Small intestine (tissue), 7 donors: ENCODE measurements around the gene PRRT1. TPM values are rescaled to one million over a fixed set of nuclear protein-coding genes. Genes with fewer than 3 reads are reported as not detected.

Experiments used
- DNase-seq, 2 donors: peaks; one replicate each; pipeline versions ENCODE4 v3.0.0 to v3.0.0-alpha.2; 2013
- FAIRE-seq: peaks from 2 replicates; lab custom pipeline; 2012; peaks lifted over from hg19 to GRCh38; lab: Jason Lieb, UNC
- H3K27ac ChIP-seq, 3 donors: one replicate each; pipeline ENCODE4 v1.5.1; 2013; ENCODE audit warnings: low read length in 2 of 3, mild to moderate bottlenecking in 2 of 3, control low read depth in 1 of 3, inconsistent platforms in 1 of 3, low read depth in 1 of 3, moderate library complexity in 1 of 3
- H3K27me3 ChIP-seq, 3 donors: one replicate each; pipeline ENCODE4 v1.6.1; 2013; ENCODE audit warnings: low read length in 3 of 3, inconsistent platforms in 1 of 3; ENCODE audit not compliant: control insufficient read depth in 3 of 3, insufficient read depth in 3 of 3
- H3K36me3 ChIP-seq, 3 donors: one replicate each; pipeline ENCODE4 v1.6.1; 2013; ENCODE audit warnings: low read length in 3 of 3, inconsistent platforms in 1 of 3, low read depth in 1 of 3, mild to moderate bottlenecking in 1 of 3, moderate library complexity in 1 of 3; ENCODE audit not compliant: control insufficient read depth in 3 of 3, insufficient read depth in 2 of 3
- H3K4me1 ChIP-seq, 3 donors: one replicate each; pipeline ENCODE4 v1.6.1; 2013; ENCODE audit warnings: low read length in 2 of 3, inconsistent platforms in 1 of 3, low read depth in 1 of 3, mild to moderate bottlenecking in 1 of 3, moderate library complexity in 1 of 3; ENCODE audit not compliant: control insufficient read depth in 3 of 3, insufficient read depth in 2 of 3
- H3K4me3 ChIP-seq, 3 donors: one replicate each; pipeline ENCODE4 v1.5.1; 2013; ENCODE audit warnings: low read length in 3 of 3, control low read depth in 1 of 3, inconsistent platforms in 1 of 3, low read depth in 1 of 3, mild to moderate bottlenecking in 1 of 3, moderate library complexity in 1 of 3
- H3K9me3 ChIP-seq, 2 donors: one replicate each; pipeline ENCODE4 v1.6.1; 2013; ENCODE audit warnings: low read depth in 1 of 2, low read length in 1 of 2; ENCODE audit not compliant: control insufficient read depth in 2 of 2, insufficient read depth in 1 of 2
- WGBS, 3 donors: extraction: QIAGEN DNeasy Blood & Tissue Kit; methylation state at CpG; one replicate each; pipeline ENCODE4 v1.1.7; 2013; 5-methylcytosine and 5-hydroxymethylcytosine counted together
- polyA plus RNA-seq, 4 donors: library from polyadenylated mRNA; stranded (reverse) in 3 of 4; unstranded in 1 of 4; fragments of 200-250 nt in 3 of 4; fragments of 120-200 nt in 1 of 4; gene quantifications; one replicate each; pipeline versions ENCODE4 v1.2.1 to v1.2.3, GENCODE V29; 2013
- donor health status: healthy with polysubstance abuse.
- donor health status: control.
- donor health status: control.
- donor health status: Bipolar disorder and iron deficiency.
- donor health status: healthy.

The PRRT1 gene
- polyA plus RNA-seq, 4 donors, result 1.4 to 4.7 (median 4.6) TPM; not detected in 1

DNA sequence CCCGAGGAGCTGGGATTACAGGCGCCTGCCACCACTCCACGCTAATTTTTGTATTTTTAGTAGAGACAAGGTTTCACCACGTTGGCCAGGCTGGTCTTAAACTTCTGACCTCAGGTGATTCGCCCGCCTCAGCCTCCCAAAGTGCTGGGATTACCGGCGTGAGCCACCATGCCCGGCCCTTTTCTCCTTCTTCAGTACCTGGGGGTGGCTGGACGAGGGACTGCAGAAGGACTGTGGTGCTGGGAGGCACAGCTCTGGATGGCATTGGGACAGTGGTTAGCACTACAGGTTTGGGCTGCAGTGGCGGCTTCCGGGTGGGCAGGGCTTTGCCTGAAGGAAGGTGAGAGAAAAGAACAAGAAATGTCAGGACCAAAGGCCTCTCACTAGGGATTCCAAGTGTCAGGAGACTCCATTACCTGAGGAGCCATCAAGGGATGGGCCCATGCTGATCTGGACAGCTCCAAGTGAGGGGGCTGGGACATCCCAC is 31.1 kb downstream of the PRRT1 start:
- WGBS, 3 donors, result 89 to 95% (median 92%) methylated on average over 11 to 12 of the region's 12 CpGs
- H3K36me3 ChIP-seq, result peaks cover 15 to 89% (median 20%) of the 10 kb centered on the region in 3 donors
- no peaks in the 10 kb centered on the region for H3K27me3 ChIP-seq
- H3K4me1 ChIP-seq, result peaks cover 0 to 6% (median 0%) of the 10 kb centered on the region in 3 donors
- DNase-seq (no peak), FAIRE-seq (no peak)
- H3K4me3 ChIP-seq, result no peak overlapping the region
- H3K27ac ChIP-seq, result no peak overlapping the region
- no peaks in the 10 kb centered on the region for H3K9me3 ChIP-seq

DNA sequence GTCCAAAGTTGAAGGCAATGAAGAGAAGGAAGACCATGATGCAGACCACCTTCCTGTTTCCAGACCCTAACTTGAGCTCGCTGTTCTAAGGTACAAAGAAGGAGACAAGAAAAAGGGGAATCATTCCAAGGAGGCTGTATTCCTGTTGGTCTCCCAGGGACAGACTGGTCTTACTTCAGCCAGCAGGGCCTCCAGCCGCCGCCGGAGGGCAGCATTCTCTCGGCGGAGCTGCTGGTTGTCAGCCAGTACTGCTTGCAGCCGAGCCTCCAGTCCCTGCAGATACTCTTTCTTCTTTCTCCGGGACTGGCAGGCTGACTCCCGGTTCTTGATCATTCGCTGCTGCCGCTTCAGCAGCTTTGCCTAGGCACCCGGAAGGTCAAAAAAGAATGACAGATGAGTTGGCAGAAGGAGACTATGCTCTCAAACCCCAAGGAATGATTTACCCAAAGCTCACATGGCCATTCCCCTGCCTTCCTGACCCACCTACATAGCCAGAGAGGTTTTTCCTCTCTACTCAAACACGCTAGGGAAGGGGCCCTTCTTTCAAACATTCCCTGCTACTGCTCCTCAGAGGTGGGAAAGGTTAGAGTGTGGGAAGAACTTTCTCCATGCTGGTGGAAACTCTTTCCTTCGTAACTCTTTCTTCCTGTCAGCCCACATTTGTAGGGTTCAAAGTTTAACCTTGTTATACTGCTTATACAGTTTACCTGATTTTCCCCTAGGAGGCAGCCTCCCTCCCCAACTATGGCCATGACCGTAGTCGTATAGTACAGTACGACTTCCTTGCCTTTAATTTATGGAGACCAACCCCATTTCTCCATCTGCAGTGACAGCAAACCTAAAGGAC is 32.7 kb downstream of the PRRT1 start:
- peak overlapping the region; percentile 50 to 82 (median 80) for H3K27ac ChIP-seq
- peaks cover 0 to 7% (median 0%) of the 10 kb centered on the region in 3 donors for H3K4me1 ChIP-seq
- DNase-seq (peak; percentile 83 to 93), FAIRE-seq (no peak)
- no peaks in the 10 kb centered on the region for H3K27me3 ChIP-seq
- 6 to 16% (median 16%) methylated on average over 17 of the region's 17 CpGs for WGBS, 3 donors
- H3K9me3 ChIP-seq, result no peaks in the 10 kb centered on the region
- H3K36me3 ChIP-seq, result peaks cover 12 to 86% (median 21%) of the 10 kb centered on the region in 3 donors
- peak overlapping the region in 2 of 3 donors; percentile 8 to 22 for H3K4me3 ChIP-seq

DNA sequence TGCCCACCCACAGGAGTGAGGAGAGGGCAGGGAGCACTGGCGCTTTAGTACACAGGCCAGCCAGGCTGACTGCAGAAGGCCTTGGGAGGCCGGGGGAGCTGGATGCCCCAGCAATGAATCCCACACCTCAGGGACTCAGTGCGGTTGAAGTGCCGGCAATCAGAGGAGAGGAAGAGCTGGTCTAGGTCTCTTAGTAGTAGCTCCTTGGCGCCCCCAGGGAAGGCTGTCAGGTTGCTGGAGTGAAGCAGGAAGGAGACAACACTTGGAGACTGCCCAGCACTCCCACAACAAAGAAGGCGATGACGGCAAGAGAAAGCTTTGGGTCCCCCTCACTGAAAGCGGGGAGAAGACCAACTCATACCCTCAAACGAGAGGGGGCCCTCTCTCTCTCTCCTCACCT is 34.3 kb downstream of the PRRT1 start:
- peaks cover 12 to 79% (median 21%) of the 10 kb centered on the region in 3 donors for H3K36me3 ChIP-seq
- no peak for FAIRE-seq
- no peak overlapping the region for H3K4me3 ChIP-seq
- DNase-seq, result no peak
- peaks cover 0 to 14% (median 0%) of the 10 kb centered on the region in 3 donors for H3K4me1 ChIP-seq
- no peak overlapping the region for H3K27ac ChIP-seq
- no peaks in the 10 kb centered on the region for H3K9me3 ChIP-seq
- no peaks in the 10 kb centered on the region for H3K27me3 ChIP-seq
- WGBS, 3 donors, result 90 to 98% (median 91%) methylated on average over 9 of the region's 9 CpGs

DNA sequence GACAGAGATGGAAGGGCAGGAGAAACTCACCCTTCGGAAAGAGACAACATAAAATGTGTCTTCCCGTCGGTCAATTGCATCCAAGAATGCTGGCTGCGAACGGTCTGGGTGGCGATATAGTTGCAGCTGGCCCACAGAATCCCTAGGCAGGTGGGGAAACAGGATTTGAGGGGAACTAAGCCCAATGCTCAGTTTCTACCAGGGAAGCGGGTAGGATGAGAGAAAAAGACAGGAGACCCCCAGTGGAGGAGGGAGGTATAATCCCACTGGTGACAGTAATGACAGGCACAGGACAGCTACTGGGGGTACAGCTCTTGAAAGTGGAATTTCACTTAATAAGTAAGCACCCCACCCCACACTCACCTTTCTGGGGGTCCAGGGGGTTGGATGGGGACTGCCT is 35.1 kb downstream of the PRRT1 start:
- Histone ChIP-seq H3K4me3 (no peak overlapping the region), H3K36me3 (peaks cover 12 to 72% (median 16%) of the 10 kb centered on the region in 3 donors), H3K27me3 (no peaks in the 10 kb centered on the region), H3K27ac (no peak overlapping the region), H3K4me1 (peaks cover 0 to 14% (median 0%) of the 10 kb centered on the region in 3 donors), H3K9me3 (no peaks in the 10 kb centered on the region)
- DNase-seq, result no peak
- no peak for FAIRE-seq
- WGBS, 3 donors, result 89 to 95% (median 92%) methylated on average over 7 of the region's 7 CpGs

DNA sequence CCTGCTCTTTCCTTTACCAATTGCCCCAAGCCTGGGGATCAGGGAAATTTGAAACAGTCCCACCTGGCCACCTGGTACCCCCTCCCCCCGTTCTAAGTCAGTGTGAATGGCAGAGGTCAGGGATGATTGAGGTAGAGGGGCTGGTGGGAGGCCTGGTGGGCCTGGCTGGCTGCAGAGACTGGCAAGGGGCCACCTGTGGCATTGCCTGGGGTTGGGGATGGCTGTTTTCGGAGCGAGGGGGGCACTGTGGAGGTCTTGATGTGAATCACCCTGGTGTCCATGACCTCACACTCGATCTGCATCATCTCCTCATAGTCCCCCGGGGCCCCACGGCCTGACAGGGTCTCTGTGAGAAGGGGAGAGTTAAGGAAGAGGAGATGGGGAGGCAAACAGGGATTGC is 36.1 kb downstream of the PRRT1 start:
- Histone ChIP-seq H3K27ac (no peak overlapping the region), H3K9me3 (no peaks in the 10 kb centered on the region), H3K4me1 (peaks cover 0 to 14% (median 0%) of the 10 kb centered on the region in 3 donors), H3K27me3 (no peaks in the 10 kb centered on the region), H3K36me3 (peaks cover 7 to 65% (median 14%) of the 10 kb centered on the region in 3 donors), H3K4me3 (no peak overlapping the region)
- WGBS, 3 donors, result 85 to 91% (median 91%) methylated on average over 6 of the region's 6 CpGs
- no peak for DNase-seq
- no peak for FAIRE-seq

DNA sequence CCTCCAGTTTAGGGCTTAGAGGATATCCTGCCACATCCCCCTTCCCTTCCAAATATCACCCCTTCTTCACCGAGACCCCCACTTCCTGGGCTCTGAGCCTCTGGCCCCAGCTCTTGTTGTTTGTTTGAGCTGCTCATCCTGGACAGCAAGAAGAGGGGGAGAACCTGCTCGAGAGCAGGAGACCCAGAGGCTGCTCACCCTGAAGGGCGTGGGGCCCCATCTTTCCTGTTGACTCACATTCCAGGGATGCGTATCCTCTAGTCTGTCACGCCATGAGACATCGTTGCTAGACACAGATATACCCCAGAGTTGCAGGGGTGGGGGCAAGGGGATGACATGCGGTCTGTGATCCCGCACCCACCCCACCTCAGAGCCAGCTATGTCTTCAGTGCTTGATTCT is 36.9 kb downstream of the PRRT1 start:
- Histone ChIP-seq H3K27ac (peak overlapping the region in 1 of 3 donors; percentile 55), H3K9me3 (no peaks in the 10 kb centered on the region), H3K4me3 (no peak overlapping the region), H3K4me1 (peaks cover 0 to 13% (median 0%) of the 10 kb centered on the region in 3 donors), H3K27me3 (no peaks in the 10 kb centered on the region), H3K36me3 (peaks cover 5 to 58% (median 11%) of the 10 kb centered on the region in 3 donors)
- 72 to 84% (median 82%) methylated on average over 8 of the region's 8 CpGs for WGBS, 3 donors
- FAIRE-seq (no peak), DNase-seq (no peak)

DNA sequence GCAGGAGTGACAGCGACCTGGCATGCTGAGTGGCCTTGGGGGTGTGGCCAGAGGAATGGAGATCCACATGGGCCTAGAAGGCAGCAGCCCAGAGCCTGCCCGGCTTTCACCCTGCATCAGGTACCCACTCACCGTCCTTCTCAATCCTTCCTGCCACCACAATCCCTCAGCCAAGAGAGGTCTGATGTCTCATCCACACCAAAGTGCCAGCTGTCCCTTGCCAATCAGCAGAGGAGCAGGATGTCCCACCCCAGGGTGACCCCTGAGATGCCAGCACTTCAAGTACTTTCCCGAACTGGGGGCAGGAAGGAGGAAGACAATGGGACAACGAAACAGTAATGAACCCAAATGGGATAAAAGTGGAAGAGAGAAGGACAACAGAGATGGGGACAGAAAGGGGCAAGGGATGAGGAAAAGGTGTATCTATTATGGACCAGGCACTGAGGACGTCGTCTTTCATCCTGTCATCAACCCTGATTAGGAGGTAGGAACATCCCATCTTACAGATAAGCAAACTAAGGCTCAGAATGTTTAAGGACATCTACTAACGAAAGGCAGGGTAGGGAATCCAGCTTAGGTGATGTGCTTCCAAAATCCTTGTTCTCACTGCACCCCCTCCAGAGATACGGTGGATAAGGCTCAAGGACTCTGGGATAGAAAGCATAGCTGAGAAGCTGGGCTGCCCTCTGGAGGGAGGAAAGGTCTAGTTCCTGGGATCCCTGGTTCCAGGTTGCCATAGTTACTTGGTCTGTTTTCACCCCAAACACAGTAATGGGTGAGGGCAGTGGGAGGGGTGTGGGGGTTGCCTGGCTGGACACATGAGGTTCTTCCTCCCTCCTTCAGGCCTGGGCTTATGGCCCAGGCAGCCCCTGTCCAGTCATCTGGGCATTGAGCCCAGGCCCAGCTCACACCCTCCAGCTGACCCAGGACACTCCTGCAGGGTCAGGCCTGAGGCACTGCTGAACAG is 38.1 kb downstream of the PRRT1 start:
- Histone ChIP-seq H3K4me1 (peaks cover 0 to 18% (median 3%) of the 10 kb centered on the region in 3 donors), H3K27ac (peak overlapping the region; percentile 12 to 82 (median 62)), H3K9me3 (no peaks in the 10 kb centered on the region), H3K36me3 (peaks cover 5 to 55% (median 11%) of the 10 kb centered on the region in 3 donors), H3K27me3 (peaks cover 0 to 6% (median 0%) of the 10 kb centered on the region in 3 donors), H3K4me3 (no peak overlapping the region)
- WGBS, 3 donors, result 72 to 74% (median 74%) methylated on average over 9 of the region's 9 CpGs
- no peak for FAIRE-seq
- DNase-seq, result peak in 1 of 2 donors; percentile 62
